Pancreas (tissue), 10 donors: ENCODE measurements around the gene SCAI. TPM values are rescaled to one million over a fixed set of nuclear protein-coding genes. Genes with fewer than 3 reads are reported as not detected.
"Not testable (repeated sequence)": the region's sequence is repeated elsewhere in the genome, so short reads cannot be mapped to it uniquely, and the experiment has no call there.

ENCODE experiments used
- ATAC-seq, 4 donors: fragments of 200-7000 bp; cut with Tn5 transposase; one replicate each; pipeline versions ENCODE4 v1.8.0 to v1.9.1; 2020; ENCODE audit warnings: mild to moderate bottlenecking in 4 of 4, moderate library complexity in 4 of 4
- DNase-seq, 6 donors: peaks; one replicate each; pipeline ENCODE4 v3.0.0-alpha.2; 2020
- FAIRE-seq: peaks from 2 replicates; lab custom pipeline; 2012; peaks lifted over from hg19 to GRCh38; lab: Jason Lieb, UNC
- H3K27ac ChIP-seq, 4 donors: fragments of 200-600 bp; sonication (generic); 1 replicate in 3 of 4; 2 replicates in 1 of 4; pipeline versions ENCODE4 v1.5.0 to v1.8.0; 2020
- H3K27me3 ChIP-seq, 4 donors: fragments of 200-600 bp; one replicate each; pipeline ENCODE4 v1.8.0; 2021
- H3K36me3 ChIP-seq, 3 donors: fragments of 200-600 bp; sonication (generic) in 1 of 3; one replicate each; pipeline versions ENCODE4 v1.5.0 to v1.8.0; 2020 to 2021
- H3K4me1 ChIP-seq, 3 donors: fragments of 200-600 bp; one replicate each; pipeline ENCODE4 v1.8.0; 2021
- H3K4me3 ChIP-seq, 4 donors: fragments of 200-600 bp; sonication (generic) in 2 of 4; one replicate each; pipeline versions ENCODE4 v1.5.0 to v1.8.0; 2020 to 2021
- H3K9me3 ChIP-seq, 4 donors: fragments of 200-600 bp; one replicate each; pipeline ENCODE4 v1.8.0; 2021
- WGBS, 2 donors: extraction: QIAGEN DNeasy Blood & Tissue Kit; methylation state at CpG; one replicate each; pipeline ENCODE4 v1.1.7; 2013; 5-methylcytosine and 5-hydroxymethylcytosine counted together
- intact Hi-C, 3 donors: fragments of 100-400 bp; cut with DNase I; formaldehyde crosslinking; loops; one replicate each; pipeline versions ENCODE4 v1.11.1 to v1.14.2; 2022
- polyA plus RNA-seq, 2 donors: library from polyadenylated mRNA; stranded (reverse); fragments of 200-250 nt; gene quantifications; one replicate each; pipeline ENCODE4 v1.2.3, GENCODE V29; 2013
- total RNA-seq, 6 donors: library from RNA; stranded (reverse); fragmentation: NEBNext Ultra II Directional in 4 of 6; extraction: Animal tissue kit (Norgen Biotek cat#: 25700) in 4 of 6; gene quantifications; one replicate each; pipeline versions ENCODE4 v1.2.1 to v1.2.4, GENCODE V29; 2021 to 2023
- TF ChIP-seq, protein P1 (sequence below), 4 donors: fragments of 200-600 bp; sonication (generic) in 3 of 4; IDR thresholded peaks; one replicate each; pipeline versions ENCODE4 v1.5.0 to v1.8.0; 2021; ENCODE audit warnings: antibody characterized with exemption in 4 of 4
- donor health status: healthy with polysubstance abuse.
- donor health status: DM: no; HTN: no; CAD: no; lungs with moderate emphysema.
- donor health status: DM: no; HTN: no; CAD: no.
- donor health status: control.
- donor health status: control.
- donor health status: Bipolar disorder and iron deficiency.
- donor health status: DM: yes; HTN: yes; CAD: no.
- donor health status: DM: no; HTN: no; CAD: no.
- donor health status: DM: no; HTN: no; CAD: no.
- donor health status: DM: yes; HTN: yes; CAD: no.

The SCAI gene
- total and polyA plus RNA-seq, 8 donors = 1.6 to 6.8 (median 3.5) TPM

DNA sequence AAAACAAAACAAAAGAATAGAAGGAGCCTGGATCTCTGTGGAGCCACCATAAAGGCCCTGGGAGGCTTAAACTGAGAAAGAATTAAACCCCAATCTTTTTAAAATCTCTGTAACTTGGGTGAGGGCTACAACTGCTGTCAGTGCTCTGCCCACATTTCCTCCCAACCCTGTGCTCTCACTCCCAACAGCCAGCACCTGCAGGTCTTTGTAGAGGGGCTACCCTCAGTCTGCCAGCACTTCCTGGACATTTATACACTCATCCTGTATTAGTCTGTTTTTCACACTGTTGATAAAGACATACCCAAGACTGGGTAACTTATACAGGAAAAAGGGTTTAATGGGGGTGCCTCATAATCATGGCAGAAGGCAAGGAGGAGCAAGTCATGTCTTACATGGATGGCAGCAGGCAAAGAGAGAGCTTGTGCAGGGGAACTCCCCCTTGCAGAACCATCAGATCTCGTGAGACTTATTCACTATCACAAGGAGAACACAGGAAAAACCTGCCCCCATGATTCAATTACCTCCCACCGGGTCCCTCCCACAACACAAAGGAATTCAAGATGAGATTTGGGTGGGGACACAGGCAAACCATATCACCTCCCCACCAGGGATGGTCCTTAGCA lies 47.4 kb downstream of the SCAI start:
- H3K36me3 ChIP-seq = no peaks in the 10 kb centered on the region
- no peaks in the 10 kb centered on the region for H3K9me3 ChIP-seq
- ATAC-seq (no peak), DNase-seq (no peak), FAIRE-seq (no peak)
- TF ChIP-seq, protein P1, sequence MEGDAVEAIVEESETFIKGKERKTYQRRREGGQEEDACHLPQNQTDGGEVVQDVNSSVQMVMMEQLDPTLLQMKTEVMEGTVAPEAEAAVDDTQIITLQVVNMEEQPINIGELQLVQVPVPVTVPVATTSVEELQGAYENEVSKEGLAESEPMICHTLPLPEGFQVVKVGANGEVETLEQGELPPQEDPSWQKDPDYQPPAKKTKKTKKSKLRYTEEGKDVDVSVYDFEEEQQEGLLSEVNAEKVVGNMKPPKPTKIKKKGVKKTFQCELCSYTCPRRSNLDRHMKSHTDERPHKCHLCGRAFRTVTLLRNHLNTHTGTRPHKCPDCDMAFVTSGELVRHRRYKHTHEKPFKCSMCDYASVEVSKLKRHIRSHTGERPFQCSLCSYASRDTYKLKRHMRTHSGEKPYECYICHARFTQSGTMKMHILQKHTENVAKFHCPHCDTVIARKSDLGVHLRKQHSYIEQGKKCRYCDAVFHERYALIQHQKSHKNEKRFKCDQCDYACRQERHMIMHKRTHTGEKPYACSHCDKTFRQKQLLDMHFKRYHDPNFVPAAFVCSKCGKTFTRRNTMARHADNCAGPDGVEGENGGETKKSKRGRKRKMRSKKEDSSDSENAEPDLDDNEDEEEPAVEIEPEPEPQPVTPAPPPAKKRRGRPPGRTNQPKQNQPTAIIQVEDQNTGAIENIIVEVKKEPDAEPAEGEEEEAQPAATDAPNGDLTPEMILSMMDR (IDR thresholded peaks at IDR 0.05) = no peak
- intact Hi-C loops = no loop called here
- H3K27ac ChIP-seq = no peak overlapping the region
- H3K27me3 ChIP-seq = no peaks in the 10 kb centered on the region
- 98 to 100% methylated on average over 2 of the region's 2 CpGs for WGBS, 2 donors
- H3K4me1 ChIP-seq = peaks cover 0 to 11% (median 0%) of the 10 kb centered on the region in 3 donors
- H3K4me3 ChIP-seq = no peak overlapping the region

DNA sequence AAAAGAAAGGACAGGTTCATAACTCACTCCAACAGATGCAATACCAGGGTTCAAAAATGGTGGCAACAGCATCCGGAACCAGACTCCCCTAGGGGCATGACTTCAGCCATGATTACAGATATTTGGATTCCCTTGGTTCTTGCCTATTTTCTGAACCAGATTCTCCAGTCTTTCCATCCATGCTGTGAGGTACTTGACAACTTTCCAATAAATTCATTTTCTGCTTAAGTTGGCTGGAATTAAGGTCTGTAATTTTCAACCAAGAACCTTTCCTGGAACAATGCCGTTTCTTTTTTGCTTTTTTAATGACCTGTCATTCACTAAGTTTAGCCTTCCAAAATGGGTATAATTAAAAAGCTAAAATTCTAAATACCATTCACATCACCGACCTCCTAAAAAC lies 52.2 kb downstream of the SCAI start:
- DNase-seq = no peak
- no peak for FAIRE-seq
- TF ChIP-seq, protein P1 (IDR thresholded peaks at IDR 0.05) = no peak
- peaks cover 0 to 6% (median 0%) of the 10 kb centered on the region in 3 donors for H3K4me1 ChIP-seq
- H3K9me3 ChIP-seq = no peaks in the 10 kb centered on the region
- no peak overlapping the region for H3K4me3 ChIP-seq
- no peaks in the 10 kb centered on the region for H3K27me3 ChIP-seq
- no peaks in the 10 kb centered on the region for H3K36me3 ChIP-seq
- H3K27ac ChIP-seq = no peak overlapping the region
- ATAC-seq = no peak
- 78 to 79% methylated on average over 3 of the region's 3 CpGs for WGBS, 2 donors
- intact Hi-C loops = no loop called here

DNA sequence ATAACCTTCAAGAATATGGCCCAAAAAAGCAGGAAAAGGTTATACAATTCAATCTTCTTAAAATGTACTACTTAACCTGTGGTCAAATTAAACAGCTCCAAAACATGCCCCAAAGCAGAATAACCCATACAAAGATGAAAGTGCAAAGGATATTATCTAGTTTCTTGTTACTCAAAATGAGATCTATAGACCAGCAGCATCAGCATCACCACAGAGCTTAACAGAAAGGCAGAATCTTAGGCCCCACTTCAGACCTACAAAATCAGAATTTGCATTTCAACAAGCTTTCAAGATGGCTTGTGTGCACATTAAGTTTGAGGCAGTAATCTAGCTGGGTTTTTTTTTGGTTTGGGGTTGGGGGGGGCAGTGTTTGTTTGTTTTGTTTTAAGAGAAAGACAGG lies 54.0 kb downstream of the SCAI start:
- no peak for FAIRE-seq
- TF ChIP-seq, protein P1 (IDR thresholded peaks at IDR 0.05) = no peak
- Histone ChIP-seq H3K4me3 (no peak overlapping the region), H3K27me3 (no peaks in the 10 kb centered on the region), H3K36me3 (no peaks in the 10 kb centered on the region), H3K9me3 (no peaks in the 10 kb centered on the region), H3K27ac (no peak overlapping the region), H3K4me1 (peaks cover 0 to 8% (median 0%) of the 10 kb centered on the region in 3 donors)
- no peak for ATAC-seq
- DNase-seq = no peak
- intact Hi-C loops = no loop called here

DNA sequence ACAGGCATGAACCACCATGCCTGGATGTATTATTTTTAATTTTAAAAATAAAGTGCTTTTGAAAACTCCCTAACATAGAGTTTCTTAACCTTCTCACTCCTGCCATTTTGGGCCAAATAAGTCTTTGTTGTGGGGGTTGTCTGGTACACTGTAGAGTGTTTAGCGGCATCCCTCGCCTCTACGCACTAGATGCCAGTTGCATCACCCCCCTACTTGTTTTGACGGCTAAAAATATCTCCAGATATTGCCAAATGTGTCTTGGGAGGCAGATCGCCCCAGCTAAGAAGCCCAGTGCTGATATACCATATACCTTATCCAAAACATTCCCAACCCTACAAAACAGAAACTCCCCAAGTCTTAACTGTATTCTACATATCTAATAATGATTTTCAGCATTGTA lies 54.6 kb downstream of the SCAI start:
- DNase-seq (no peak), ATAC-seq (no peak), FAIRE-seq (no peak)
- Histone ChIP-seq H3K36me3 (no peaks in the 10 kb centered on the region), H3K4me1 (peaks cover 0 to 8% (median 0%) of the 10 kb centered on the region in 3 donors), H3K27me3 (no peaks in the 10 kb centered on the region), H3K9me3 (no peaks in the 10 kb centered on the region), H3K4me3 (no peak overlapping the region), H3K27ac (no peak overlapping the region)
- TF ChIP-seq, protein P1 (IDR thresholded peaks at IDR 0.05) = no peak
- intact Hi-C loops = no loop called here
- WGBS, 2 donors = 91 to 94% methylated on average over 5 of the region's 5 CpGs

DNA sequence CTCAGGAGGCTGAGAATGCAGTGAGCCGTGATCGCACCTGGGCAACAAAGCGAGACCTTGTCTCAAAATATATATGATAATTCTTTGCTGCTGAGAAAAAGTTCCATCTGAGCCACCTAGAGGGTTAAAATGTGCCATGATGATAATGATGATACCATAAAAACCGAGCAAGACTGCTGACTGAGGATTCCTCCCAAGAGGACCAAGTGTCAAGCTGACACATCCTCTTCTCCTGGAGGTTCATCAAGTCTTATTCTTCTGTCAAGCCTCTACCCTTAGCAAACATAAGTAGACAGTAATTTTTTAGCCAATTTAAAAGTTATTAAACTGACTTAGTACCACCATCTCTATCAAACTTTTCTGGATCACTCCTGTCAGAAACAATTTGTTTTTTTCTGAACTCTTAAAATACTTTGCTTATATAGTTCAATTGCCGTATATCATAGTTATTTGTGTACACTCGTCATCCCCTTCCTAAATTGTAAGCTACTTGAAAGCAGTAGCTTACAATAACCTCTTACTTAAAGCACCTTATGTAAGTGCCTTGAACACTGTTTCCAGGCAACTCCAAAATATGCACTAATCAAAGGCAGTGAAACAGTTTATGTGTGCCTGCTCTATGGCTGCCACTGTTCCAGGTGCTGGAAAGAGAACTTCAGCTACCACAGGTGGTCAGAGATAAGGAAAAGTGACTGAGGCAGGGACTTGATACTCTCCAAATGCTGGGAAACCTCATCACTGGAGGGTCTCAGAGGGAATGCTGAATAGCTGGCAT lies 57.4 kb downstream of the SCAI start:
- no peak for DNase-seq
- peak in 3 of 4 donors; percentile 48 to 70 (median 56) for ATAC-seq
- TF ChIP-seq, protein P1 (IDR thresholded peaks at IDR 0.05) = no peak

DNA sequence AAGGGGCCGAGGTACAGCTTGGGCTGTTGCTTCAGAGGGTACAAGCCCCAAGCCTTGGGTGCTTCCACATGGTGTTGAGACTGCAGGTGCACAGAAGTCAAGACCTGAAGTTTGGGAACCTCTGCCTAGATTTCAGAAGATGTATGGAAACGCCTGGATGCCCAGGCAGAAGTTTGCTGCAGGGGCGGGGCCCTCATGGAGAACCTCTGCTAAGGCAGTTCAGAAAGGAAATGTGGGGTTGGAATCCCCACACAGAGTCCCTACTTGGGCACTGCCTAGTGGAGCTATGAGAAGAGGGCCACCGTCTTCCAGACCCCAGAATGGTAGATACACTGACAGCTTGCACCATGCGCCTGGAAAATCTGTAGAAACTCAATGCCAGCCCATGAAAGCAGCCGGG lies 61.1 kb downstream of the SCAI start:
- DNase-seq, FAIRE-seq, ATAC-seq, intact Hi-C loops, H3K27ac ChIP-seq, H3K9me3 ChIP-seq, H3K36me3 ChIP-seq, H3K4me3 ChIP-seq, H3K27me3 ChIP-seq, H3K4me1 ChIP-seq: not testable (repeated sequence)
- 89 to 95% methylated on average over 6 of the region's 6 CpGs for WGBS, 2 donors

More for the DNA sequence above, 57.4 kb downstream of the SCAI start:
- Histone ChIP-seq H3K4me3 (no peak overlapping the region), H3K27me3 (no peaks in the 10 kb centered on the region), H3K9me3 (no peaks in the 10 kb centered on the region), H3K4me1 (peaks cover 0 to 8% (median 0%) of the 10 kb centered on the region in 3 donors), H3K36me3 (no peaks in the 10 kb centered on the region), H3K27ac (no peak overlapping the region)
- 82 to 87% methylated on average over 6 of the region's 6 CpGs for WGBS, 2 donors
- no peak for FAIRE-seq
- intact Hi-C loops = no loop called here

DNA sequence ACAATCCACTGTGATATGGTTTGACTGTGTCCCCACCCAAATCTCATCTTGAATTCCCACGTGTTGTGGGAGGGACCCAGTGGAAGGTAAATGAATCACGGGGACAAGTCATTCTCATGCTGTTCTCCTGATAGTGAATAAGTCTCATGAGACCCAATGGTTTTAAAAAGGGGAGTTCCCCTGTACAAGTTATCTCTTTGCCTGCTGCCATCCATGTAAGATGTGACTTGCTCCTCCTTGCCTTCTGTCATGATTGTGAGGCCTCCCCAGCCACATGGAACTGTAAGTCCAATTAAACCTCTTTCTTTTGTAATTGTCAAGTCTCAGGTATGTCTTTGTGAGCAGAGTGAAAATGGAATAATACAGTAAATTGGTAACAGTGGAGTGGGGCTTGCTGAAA lies 62.5 kb downstream of the SCAI start:
- H3K4me1 ChIP-seq, H3K27ac ChIP-seq, H3K9me3 ChIP-seq, H3K36me3 ChIP-seq, FAIRE-seq, H3K27me3 ChIP-seq, DNase-seq, intact Hi-C loops, H3K4me3 ChIP-seq, ATAC-seq: not testable (repeated sequence)
- whole genome bisulfite sequencing, 2 donors = 81 to 87% methylated on average over 2 of the region's 2 CpGs
